ENCODE data around the gene TRAT1. TPM values are rescaled to one million over a fixed set of nuclear protein-coding genes. Genes with fewer than 3 reads are reported as not detected.
A peak's percentile ranks its signal among the peaks of the same experiment; 100 is the strongest.

TRAT1 gene
- total and polyA plus RNA-seq, 2 experiments from 2014 or later: not detected

GRCh38 chr3:108862865-108863798 is 40.5 kb downstream of the TRAT1 start:
- no peaks in the 10 kb centered on the region for H3K27me3 Mint-ChIP-seq (ENCODE audit: insufficient read depth, low read depth, poor library complexity)
- Histone ChIP-seq H3K4me1 (ENCODE audit: insufficient read depth) (peaks cover 20% of the 10 kb centered on the region), H3K9me2 (ENCODE audit: insufficient read depth) (peaks cover 6% of the 10 kb centered on the region; the same call in 1 of the 2 replicates), H3K27me3 (ENCODE audit: insufficient read depth) (no peaks in the 10 kb centered on the region), H4K20me1 (replicated peaks; ENCODE audit: insufficient read depth) (no peaks in the 10 kb centered on the region), H3K27ac (ENCODE audit: low read depth) (no peak overlapping the region), H3K36me3 (ENCODE audit: insufficient read depth) (no peaks in the 10 kb centered on the region), H3K4me3 (no peak overlapping the region), H2AFZ (peak overlapping the region; percentile 85; the same call in 1 of the 2 replicates), H3F3A (replicated peaks; ENCODE audit: low read depth) (no peaks in the 10 kb centered on the region), H3K79me2 (replicated peaks; ENCODE audit: insufficient read depth) (no peaks in the 10 kb centered on the region), H3K4me2 (no peak overlapping the region)
- DNase-seq (ENCODE audit: low spot score) (no peak), ATAC-seq (no peak)
- no peak overlapping the region for H3K4me3 Mint-ChIP-seq
- peaks cover 3% of the 10 kb centered on the region; the same call in 1 of the 3 replicates for H3K36me3 Mint-ChIP-seq (ENCODE audit: low read depth)
- TF ChIP-seq NANOG (IDR thresholded peaks at IDR 0.05; ENCODE audit: borderline replicate concordance) (no peak), JUNB (IDR thresholded peaks at IDR 0.05; ENCODE audit: unreplicated experiment) (no peak), ZNF114 (CRISPR knock-in tag; IDR thresholded peaks at IDR 0.05) (no peak), EZH2phosphoT487 (IDR thresholded peaks at IDR 0.05; ENCODE audit: unreplicated experiment) (no peak), POLR2AphosphoS5 (IDR thresholded peaks at IDR 0.05; ENCODE audit: low read depth) (no peak), STAT1 (IDR thresholded peaks at IDR 0.05; ENCODE audit: unreplicated experiment) (no peak), CREB1 (CRISPR knock-in tag; IDR thresholded peaks at IDR 0.05; ENCODE audit: low read depth) (no peak), REST (IDR thresholded peaks at IDR 0.05; ENCODE audit: unreplicated experiment) (no peak), ZNF331 (CRISPR knock-in tag; IDR thresholded peaks at IDR 0.05; ENCODE audit: low read depth) (no peak), EZH2 (IDR thresholded peaks at IDR 0.05; ENCODE audit: low read depth, unreplicated experiment) (no peak)
- TF ChIP-seq, protein P1, sequence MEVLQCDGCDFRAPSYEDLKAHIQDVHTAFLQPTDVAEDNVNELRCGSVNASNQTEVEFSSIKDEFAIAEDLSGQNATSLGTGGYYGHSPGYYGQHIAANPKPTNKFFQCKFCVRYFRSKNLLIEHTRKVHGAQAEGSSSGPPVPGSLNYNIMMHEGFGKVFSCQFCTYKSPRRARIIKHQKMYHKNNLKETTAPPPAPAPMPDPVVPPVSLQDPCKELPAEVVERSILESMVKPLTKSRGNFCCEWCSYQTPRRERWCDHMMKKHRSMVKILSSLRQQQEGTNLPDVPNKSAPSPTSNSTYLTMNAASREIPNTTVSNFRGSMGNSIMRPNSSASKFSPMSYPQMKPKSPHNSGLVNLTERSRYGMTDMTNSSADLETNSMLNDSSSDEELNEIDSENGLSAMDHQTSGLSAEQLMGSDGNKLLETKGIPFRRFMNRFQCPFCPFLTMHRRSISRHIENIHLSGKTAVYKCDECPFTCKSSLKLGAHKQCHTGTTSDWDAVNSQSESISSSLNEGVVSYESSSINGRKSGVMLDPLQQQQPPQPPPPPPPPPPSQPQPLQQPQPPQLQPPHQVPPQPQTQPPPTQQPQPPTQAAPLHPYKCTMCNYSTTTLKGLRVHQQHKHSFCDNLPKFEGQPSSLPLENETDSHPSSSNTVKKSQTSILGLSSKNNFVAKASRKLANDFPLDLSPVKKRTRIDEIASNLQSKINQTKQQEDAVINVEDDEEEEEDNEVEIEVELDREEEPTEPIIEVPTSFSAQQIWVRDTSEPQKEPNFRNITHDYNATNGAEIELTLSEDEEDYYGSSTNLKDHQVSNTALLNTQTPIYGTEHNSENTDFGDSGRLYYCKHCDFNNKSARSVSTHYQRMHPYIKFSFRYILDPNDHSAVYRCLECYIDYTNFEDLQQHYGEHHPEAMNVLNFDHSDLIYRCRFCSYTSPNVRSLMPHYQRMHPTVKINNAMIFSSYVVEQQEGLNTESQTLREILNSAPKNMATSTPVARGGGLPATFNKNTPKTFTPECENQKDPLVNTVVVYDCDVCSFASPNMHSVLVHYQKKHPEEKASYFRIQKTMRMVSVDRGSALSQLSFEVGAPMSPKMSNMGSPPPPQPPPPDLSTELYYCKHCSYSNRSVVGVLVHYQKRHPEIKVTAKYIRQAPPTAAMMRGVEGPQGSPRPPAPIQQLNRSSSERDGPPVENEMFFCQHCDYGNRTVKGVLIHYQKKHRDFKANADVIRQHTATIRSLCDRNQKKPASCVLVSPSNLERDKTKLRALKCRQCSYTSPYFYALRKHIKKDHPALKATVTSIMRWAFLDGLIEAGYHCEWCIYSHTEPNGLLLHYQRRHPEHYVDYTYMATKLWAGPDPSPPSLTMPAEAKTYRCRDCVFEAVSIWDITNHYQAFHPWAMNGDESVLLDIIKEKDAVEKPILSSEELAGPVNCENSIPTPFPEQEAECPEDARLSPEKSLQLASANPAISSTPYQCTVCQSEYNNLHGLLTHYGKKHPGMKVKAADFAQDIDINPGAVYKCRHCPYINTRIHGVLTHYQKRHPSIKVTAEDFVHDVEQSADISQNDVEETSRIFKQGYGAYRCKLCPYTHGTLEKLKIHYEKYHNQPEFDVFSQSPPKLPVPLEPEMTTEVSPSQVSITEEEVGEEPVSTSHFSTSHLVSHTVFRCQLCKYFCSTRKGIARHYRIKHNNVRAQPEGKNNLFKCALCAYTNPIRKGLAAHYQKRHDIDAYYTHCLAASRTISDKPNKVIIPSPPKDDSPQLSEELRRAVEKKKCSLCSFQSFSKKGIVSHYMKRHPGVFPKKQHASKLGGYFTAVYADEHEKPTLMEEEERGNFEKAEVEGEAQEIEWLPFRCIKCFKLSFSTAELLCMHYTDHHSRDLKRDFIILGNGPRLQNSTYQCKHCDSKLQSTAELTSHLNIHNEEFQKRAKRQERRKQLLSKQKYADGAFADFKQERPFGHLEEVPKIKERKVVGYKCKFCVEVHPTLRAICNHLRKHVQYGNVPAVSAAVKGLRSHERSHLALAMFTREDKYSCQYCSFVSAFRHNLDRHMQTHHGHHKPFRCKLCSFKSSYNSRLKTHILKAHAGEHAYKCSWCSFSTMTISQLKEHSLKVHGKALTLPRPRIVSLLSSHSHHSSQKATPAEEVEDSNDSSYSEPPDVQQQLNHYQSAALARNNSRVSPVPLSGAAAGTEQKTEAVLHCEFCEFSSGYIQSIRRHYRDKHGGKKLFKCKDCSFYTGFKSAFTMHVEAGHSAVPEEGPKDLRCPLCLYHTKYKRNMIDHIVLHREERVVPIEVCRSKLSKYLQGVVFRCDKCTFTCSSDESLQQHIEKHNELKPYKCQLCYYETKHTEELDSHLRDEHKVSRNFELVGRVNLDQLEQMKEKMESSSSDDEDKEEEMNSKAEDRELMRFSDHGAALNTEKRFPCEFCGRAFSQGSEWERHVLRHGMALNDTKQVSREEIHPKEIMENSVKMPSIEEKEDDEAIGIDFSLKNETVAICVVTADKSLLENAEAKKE (CRISPR knock-in tag; IDR thresholded peaks at IDR 0.05): no peak
- TF ChIP-seq, protein P2, sequence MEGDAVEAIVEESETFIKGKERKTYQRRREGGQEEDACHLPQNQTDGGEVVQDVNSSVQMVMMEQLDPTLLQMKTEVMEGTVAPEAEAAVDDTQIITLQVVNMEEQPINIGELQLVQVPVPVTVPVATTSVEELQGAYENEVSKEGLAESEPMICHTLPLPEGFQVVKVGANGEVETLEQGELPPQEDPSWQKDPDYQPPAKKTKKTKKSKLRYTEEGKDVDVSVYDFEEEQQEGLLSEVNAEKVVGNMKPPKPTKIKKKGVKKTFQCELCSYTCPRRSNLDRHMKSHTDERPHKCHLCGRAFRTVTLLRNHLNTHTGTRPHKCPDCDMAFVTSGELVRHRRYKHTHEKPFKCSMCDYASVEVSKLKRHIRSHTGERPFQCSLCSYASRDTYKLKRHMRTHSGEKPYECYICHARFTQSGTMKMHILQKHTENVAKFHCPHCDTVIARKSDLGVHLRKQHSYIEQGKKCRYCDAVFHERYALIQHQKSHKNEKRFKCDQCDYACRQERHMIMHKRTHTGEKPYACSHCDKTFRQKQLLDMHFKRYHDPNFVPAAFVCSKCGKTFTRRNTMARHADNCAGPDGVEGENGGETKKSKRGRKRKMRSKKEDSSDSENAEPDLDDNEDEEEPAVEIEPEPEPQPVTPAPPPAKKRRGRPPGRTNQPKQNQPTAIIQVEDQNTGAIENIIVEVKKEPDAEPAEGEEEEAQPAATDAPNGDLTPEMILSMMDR (conservative IDR thresholded peaks at IDR 0.05; ENCODE audit: low read depth in 2 of 2): no peak
- TF ChIP-seq, protein P3, sequence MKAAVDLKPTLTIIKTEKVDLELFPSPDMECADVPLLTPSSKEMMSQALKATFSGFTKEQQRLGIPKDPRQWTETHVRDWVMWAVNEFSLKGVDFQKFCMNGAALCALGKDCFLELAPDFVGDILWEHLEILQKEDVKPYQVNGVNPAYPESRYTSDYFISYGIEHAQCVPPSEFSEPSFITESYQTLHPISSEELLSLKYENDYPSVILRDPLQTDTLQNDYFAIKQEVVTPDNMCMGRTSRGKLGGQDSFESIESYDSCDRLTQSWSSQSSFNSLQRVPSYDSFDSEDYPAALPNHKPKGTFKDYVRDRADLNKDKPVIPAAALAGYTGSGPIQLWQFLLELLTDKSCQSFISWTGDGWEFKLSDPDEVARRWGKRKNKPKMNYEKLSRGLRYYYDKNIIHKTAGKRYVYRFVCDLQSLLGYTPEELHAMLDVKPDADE (IDR thresholded peaks at IDR 0.05): no peak
- peaks cover 28% of the 10 kb centered on the region for H3K4me1 Mint-ChIP-seq
- no peak overlapping the region for H3K27ac Mint-ChIP-seq
- peaks cover 3% of the 10 kb centered on the region; the same call in 1 of the 3 replicates for H3K9me3 Mint-ChIP-seq
